DOHH2 (cell line): Measurements from ENCODE around the gene OR6C70.
A peak's percentile ranks its signal among the peaks of the same experiment; 100 is the strongest.

Experiments used
- H3F3A ChIP-seq: fragments of 200-600 bp; sonication (generic), shearing (Covaris generic); 2 replicates; pipeline ENCODE4 v1.6.0; 2016; ENCODE audit warnings: antibody characterized with exemption, mild to moderate bottlenecking; ENCODE audit not compliant: control insufficient read depth, insufficient read depth
- H3K27ac ChIP-seq: fragments of 200-600 bp; sonication (generic); 2 replicates; pipeline ENCODE4 v1.5.1; 2014; ENCODE audit warnings: low read depth, mild to moderate bottlenecking, low read length, moderate library complexity
- H3K27me3 ChIP-seq: fragments of 200-600 bp; sonication (generic); 2 replicates; pipeline ENCODE4 v1.6.1; 2014; ENCODE audit warnings: mild to moderate bottlenecking, low read length, mixed read lengths; ENCODE audit not compliant: control insufficient read depth
- H3K36me3 ChIP-seq: fragments of 200-600 bp; sonication (generic); 2 replicates; pipeline ENCODE4 v1.6.1; 2014; ENCODE audit warnings: mild to moderate bottlenecking, low read length, moderate library complexity, mixed read lengths; ENCODE audit not compliant: control insufficient read depth
- H3K4me1 ChIP-seq: fragments of 200-600 bp; sonication (generic); 2 replicates; pipeline ENCODE4 v1.6.1; 2014; ENCODE audit warnings: mild to moderate bottlenecking, low read length, mixed read lengths; ENCODE audit not compliant: control insufficient read depth
- H3K4me2 ChIP-seq: fragments of 200-600 bp; sonication (generic); 2 replicates; pipeline ENCODE4 v1.6.0; 2014; ENCODE audit warnings: mild to moderate bottlenecking, low read length, moderate library complexity
- H3K4me3 ChIP-seq: fragments of 200-600 bp; sonication (generic); 2 replicates; pipeline ENCODE4 v1.5.1; 2014; ENCODE audit warnings: mild to moderate bottlenecking, low read length, mixed read lengths
- H3K79me2 ChIP-seq: fragments of 200-600 bp; sonication (generic); 2 replicates; pipeline ENCODE4 v1.6.1; 2014; ENCODE audit warnings: mild to moderate bottlenecking, low read length, mixed read lengths; ENCODE audit not compliant: control insufficient read depth
- H3K9me2 ChIP-seq: fragments of 200-600 bp; sonication (generic); replicated peaks from 2 replicates; pipeline ENCODE4 v1.6.1; 2014; ENCODE audit warnings: mild to moderate bottlenecking, low read length, mixed read lengths; ENCODE audit not compliant: control insufficient read depth
- H3K9me3 ChIP-seq: fragments of 200-600 bp; sonication (generic); 2 replicates; pipeline ENCODE4 v1.6.1; 2014; ENCODE audit warnings: antibody characterized with exemption, low read length, mixed read lengths; ENCODE audit not compliant: control insufficient read depth, insufficient read depth
- H4K20me1 ChIP-seq: fragments of 200-600 bp; sonication (generic); 2 replicates; pipeline ENCODE4 v1.6.0; 2014; ENCODE audit warnings: low read depth, mild to moderate bottlenecking, antibody characterized with exemption, low read length, moderate library complexity; ENCODE audit not compliant: control insufficient read depth, insufficient read depth
- EZH2phosphoT487 ChIP-seq: fragments of 200-600 bp; sonication (generic); IDR thresholded peaks from 2 replicates; pipeline ENCODE4 v1.6.1; 2017; ENCODE audit warnings: borderline replicate concordance, mild to moderate bottlenecking, antibody characterized with exemption, low read length, moderate library complexity, mixed read lengths
- TF ChIP-seq, protein P1 (sequence below): fragments of 200-600 bp; sonication (generic); IDR thresholded peaks from one replicate; pipeline ENCODE4 v1.5.1; 2014; ENCODE audit warnings: antibody characterized with exemption, mild to moderate bottlenecking, low read depth, low read length; ENCODE audit not compliant: poor library complexity, severe bottlenecking

The OR6C70 gene

DNA sequence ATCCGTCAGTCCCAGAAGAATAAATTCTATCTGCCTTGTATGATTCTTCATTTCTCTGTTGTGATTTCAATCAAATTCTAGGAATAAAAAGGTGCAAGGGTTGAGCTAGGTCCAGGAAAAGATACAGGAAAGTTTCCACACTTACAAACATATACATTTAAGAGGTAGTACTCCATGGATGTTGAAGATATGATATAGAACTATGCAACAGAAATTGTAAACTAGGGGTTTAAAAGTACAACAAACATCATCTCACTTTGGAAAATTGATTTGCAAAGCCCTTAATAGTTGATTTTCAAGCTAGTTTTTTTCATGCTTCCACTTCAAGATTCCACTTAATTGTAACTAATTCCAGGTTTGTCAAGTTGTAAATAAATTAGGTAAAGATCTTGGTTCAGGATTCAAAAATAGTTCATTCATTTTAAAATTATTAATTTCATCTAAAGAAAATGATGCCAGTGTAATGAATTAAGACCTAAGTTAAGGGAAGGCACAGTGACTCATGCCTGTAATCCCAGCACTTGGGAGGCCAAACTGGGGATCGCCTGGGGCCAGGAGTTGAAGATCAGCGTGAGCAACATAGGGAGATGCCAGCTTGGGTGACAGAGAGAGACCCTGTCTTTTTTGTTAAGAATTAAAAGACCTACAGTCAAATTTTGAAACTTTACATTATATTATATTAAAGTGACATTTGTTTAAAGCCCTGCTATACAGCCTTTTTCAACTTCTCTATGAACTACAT lies at the start of gene OR6C70:
TSS of gene OR6C70 (minus strand) at position 51 of the 742 bp plus-strand sequence. CDS start at position 51, 0 bp downstream.
- H3F3A ChIP-seq: no peaks in the 10 kb centered on the region
- H3K27me3 ChIP-seq: no peaks in the 10 kb centered on the region
- H3K9me2 ChIP-seq: no peaks in the 10 kb centered on the region
- H3K4me2 ChIP-seq: no peak within 1 kb of the TSS
- no peaks in the 10 kb centered on the region for H3K79me2 ChIP-seq
- no peaks in the 10 kb centered on the region for H4K20me1 ChIP-seq
- H3K27ac ChIP-seq: no peak within 1 kb of the TSS
- no peak for TF ChIP-seq EZH2phosphoT487
- TF ChIP-seq, protein P1, sequence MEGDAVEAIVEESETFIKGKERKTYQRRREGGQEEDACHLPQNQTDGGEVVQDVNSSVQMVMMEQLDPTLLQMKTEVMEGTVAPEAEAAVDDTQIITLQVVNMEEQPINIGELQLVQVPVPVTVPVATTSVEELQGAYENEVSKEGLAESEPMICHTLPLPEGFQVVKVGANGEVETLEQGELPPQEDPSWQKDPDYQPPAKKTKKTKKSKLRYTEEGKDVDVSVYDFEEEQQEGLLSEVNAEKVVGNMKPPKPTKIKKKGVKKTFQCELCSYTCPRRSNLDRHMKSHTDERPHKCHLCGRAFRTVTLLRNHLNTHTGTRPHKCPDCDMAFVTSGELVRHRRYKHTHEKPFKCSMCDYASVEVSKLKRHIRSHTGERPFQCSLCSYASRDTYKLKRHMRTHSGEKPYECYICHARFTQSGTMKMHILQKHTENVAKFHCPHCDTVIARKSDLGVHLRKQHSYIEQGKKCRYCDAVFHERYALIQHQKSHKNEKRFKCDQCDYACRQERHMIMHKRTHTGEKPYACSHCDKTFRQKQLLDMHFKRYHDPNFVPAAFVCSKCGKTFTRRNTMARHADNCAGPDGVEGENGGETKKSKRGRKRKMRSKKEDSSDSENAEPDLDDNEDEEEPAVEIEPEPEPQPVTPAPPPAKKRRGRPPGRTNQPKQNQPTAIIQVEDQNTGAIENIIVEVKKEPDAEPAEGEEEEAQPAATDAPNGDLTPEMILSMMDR: no peak
- H3K9me3 ChIP-seq: peaks cover 4% of the 10 kb centered on the region; the same call in 1 of the 2 replicates
- H3K4me3 ChIP-seq: no peak within 1 kb of the TSS
- peaks cover 42% of the 10 kb centered on the region for H3K4me1 ChIP-seq
- H3K36me3 ChIP-seq: peaks cover 6% of the 10 kb centered on the region

DNA sequence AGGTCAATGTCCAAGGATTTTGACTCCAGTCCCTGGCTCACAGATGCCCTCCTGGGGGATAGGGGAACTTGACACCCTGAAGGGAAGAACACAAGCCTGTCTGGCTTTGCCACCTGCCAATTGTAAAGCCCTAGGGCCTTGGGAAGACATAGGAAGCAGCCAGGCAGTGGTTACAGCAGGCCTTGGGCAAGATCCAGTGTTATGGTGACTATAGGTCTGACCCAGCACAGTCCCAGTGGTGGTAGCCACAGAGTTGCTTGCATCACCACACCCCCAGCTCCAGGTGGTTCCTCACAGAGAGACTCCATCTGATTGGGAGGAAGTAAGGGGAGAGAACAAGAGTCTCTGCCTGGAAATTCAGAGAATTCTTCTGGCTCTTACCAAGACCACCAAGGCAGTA lies 46.5 kb upstream of the OR6C70 start:
- H3K79me2 ChIP-seq: no peaks in the 10 kb centered on the region
- no peaks in the 10 kb centered on the region for H3K27me3 ChIP-seq
- no peaks in the 10 kb centered on the region for H3K36me3 ChIP-seq
- H3F3A ChIP-seq: no peaks in the 10 kb centered on the region
- no peaks in the 10 kb centered on the region for H3K9me2 ChIP-seq
- H4K20me1 ChIP-seq: no peaks in the 10 kb centered on the region
- H3K27ac ChIP-seq: no peak overlapping the region
- no peaks in the 10 kb centered on the region for H3K4me1 ChIP-seq
- TF ChIP-seq, protein P1: no peak
- peaks cover 3% of the 10 kb centered on the region; the same call in 1 of the 2 replicates for H3K9me3 ChIP-seq
- H3K4me3 ChIP-seq: no peak overlapping the region
- no peak overlapping the region for H3K4me2 ChIP-seq

- no peaks in the 10 kb centered on the region for H3K79me2 ChIP-seq
- peaks cover 3% of the 10 kb centered on the region; the same call in 1 of the 2 replicates for H3K9me3 ChIP-seq
- no peaks in the 10 kb centered on the region for H3K27me3 ChIP-seq
- no peaks in the 10 kb centered on the region for H3K4me1 ChIP-seq
- H3K9me2 ChIP-seq: no peaks in the 10 kb centered on the region
- TF ChIP-seq, protein P1: peak; percentile 17
- no peak for TF ChIP-seq EZH2phosphoT487
- no peak overlapping the region for H3K27ac ChIP-seq
- no peak overlapping the region for H3K4me3 ChIP-seq
- H4K20me1 ChIP-seq: no peaks in the 10 kb centered on the region
- no peak overlapping the region for H3K4me2 ChIP-seq
- no peaks in the 10 kb centered on the region for H3F3A ChIP-seq
- no peaks in the 10 kb centered on the region for H3K36me3 ChIP-seq
Observed at GRCh38 chr12:55515696-55516095, 45.8 kb upstream of the OR6C70 start.
